ENCODE data around the gene AMIGO1.
"Not testable (repeated sequence)": the region's sequence is repeated elsewhere in the genome, so short reads cannot be mapped to it uniquely, and the experiment has no call there.

The AMIGO1 gene

GRCh38 chr1:109478806-109479205 lies 30.7 kb downstream of the AMIGO1 start:
- no peak overlapping the region for H3K27ac ChIP-seq
- H3K4me3 ChIP-seq, result no peak overlapping the region
- TF ChIP-seq, protein P1, sequence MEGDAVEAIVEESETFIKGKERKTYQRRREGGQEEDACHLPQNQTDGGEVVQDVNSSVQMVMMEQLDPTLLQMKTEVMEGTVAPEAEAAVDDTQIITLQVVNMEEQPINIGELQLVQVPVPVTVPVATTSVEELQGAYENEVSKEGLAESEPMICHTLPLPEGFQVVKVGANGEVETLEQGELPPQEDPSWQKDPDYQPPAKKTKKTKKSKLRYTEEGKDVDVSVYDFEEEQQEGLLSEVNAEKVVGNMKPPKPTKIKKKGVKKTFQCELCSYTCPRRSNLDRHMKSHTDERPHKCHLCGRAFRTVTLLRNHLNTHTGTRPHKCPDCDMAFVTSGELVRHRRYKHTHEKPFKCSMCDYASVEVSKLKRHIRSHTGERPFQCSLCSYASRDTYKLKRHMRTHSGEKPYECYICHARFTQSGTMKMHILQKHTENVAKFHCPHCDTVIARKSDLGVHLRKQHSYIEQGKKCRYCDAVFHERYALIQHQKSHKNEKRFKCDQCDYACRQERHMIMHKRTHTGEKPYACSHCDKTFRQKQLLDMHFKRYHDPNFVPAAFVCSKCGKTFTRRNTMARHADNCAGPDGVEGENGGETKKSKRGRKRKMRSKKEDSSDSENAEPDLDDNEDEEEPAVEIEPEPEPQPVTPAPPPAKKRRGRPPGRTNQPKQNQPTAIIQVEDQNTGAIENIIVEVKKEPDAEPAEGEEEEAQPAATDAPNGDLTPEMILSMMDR (IDR thresholded peaks at IDR 0.05), result no peak
- DNase-seq (ENCODE audit: low spot score), result peak; percentile 54

GRCh38 chr1:109477821-109478220 lies 31.7 kb downstream of the AMIGO1 start:
- TF ChIP-seq, protein P1 (IDR thresholded peaks at IDR 0.05), result no peak
- H3K4me3 ChIP-seq, result no peak overlapping the region
- no peak for DNase-seq (ENCODE audit: low spot score)
- H3K27ac ChIP-seq, result no peak overlapping the region

- TF ChIP-seq, protein P1 (IDR thresholded peaks at IDR 0.05), result no peak
- no peak overlapping the region for H3K27ac ChIP-seq
- DNase-seq (ENCODE audit: low spot score), result no peak
These were observed 32.7 kb downstream of the AMIGO1 start for GRCh38 chr1:109476825-109477224.

GRCh38 chr1:109475261-109475660 lies 34.3 kb downstream of the AMIGO1 start:
- no peak for DNase-seq (ENCODE audit: low spot score)
- TF ChIP-seq, protein P1 (IDR thresholded peaks at IDR 0.05), result no peak
- H3K4me3 ChIP-seq, result no peak overlapping the region
- no peak overlapping the region for H3K27ac ChIP-seq

More at GRCh38 chr1:109476825-109477224, 32.7 kb downstream of the AMIGO1 start:
- no peak overlapping the region for H3K4me3 ChIP-seq

DNA sequence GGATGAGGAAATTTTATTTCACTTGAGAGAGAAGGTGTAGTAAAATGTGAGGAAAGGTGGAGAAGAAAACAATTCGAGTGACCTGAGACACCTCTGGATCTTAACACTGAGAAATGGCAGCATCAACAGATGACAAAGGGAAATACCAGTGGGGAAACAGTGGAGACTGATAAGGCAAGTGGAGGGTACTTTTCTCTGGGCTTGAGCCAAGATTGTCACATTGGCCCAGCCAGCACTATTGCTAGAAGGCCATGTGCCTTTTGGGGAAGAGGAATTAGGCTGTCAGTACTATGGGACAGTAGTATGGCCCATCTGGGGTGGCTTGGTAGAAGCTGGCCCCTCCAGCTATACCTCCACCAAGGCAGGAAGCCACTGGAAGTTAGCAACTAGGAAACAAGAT lies 34.8 kb downstream of the AMIGO1 start:
- Histone ChIP-seq H3K27ac (no peak overlapping the region), H3K4me3 (no peak overlapping the region)
- DNase-seq (ENCODE audit: low spot score), result no peak
- TF ChIP-seq, protein P1 (IDR thresholded peaks at IDR 0.05), result no peak

DNA sequence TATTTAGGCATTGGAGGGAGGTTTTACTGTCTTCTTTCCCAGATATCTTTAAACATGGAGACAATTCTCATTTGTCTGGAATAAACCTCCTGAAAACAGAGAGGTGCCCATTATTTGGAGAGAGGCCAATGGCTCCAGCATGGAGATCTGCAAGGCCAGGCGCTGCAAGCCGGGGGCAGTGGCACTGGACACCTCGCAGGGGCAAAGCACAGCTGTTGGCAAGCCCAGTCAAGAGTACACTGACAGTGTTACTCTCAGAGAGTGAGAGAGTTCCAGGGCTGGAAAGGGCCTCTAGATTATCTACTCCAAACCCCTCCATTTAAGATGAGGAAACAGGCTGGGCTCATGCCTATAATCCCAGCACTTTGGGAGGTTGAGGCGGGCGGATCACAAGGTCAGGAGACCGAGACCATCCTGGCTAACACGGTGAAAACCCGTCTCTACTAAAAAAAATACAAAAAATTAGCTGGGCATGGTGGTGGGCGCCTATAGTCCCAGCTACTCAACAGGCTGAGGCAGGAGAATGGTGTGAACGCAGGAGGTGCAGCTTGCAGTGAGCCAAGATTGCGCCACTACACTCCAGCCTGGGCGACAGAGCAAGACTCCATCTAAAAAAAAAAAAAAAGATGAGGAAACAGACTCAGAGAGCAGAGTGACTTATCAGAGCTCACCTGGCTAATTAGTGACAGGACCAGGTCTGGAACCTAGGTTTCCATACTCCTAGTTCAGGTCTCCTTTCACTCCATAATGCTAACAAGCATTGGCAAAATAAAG lies 36.1 kb downstream of the AMIGO1 start:
- H3K4me3 ChIP-seq; H3K27ac ChIP-seq; DNase-seq (ENCODE audit: low spot score): not testable (repeated sequence)

GRCh38 chr1:109472779-109473178 lies 36.7 kb downstream of the AMIGO1 start:
- DNase-seq (ENCODE audit: low spot score), result no peak
- TF ChIP-seq, protein P1 (IDR thresholded peaks at IDR 0.05), result no peak
- Histone ChIP-seq H3K27ac (no peak overlapping the region), H3K4me3 (no peak overlapping the region)

Measured in coronary artery (tissue), 2 donors.